ENCODE measurements around the gene SDCCAG8. TPM values are rescaled to one million over a fixed set of nuclear protein-coding genes. Genes with fewer than 3 reads are reported as not detected.

SDCCAG8 gene
- total and polyA plus RNA-seq, 2 donors = 35.6 to 44.2 TPM

DNA sequence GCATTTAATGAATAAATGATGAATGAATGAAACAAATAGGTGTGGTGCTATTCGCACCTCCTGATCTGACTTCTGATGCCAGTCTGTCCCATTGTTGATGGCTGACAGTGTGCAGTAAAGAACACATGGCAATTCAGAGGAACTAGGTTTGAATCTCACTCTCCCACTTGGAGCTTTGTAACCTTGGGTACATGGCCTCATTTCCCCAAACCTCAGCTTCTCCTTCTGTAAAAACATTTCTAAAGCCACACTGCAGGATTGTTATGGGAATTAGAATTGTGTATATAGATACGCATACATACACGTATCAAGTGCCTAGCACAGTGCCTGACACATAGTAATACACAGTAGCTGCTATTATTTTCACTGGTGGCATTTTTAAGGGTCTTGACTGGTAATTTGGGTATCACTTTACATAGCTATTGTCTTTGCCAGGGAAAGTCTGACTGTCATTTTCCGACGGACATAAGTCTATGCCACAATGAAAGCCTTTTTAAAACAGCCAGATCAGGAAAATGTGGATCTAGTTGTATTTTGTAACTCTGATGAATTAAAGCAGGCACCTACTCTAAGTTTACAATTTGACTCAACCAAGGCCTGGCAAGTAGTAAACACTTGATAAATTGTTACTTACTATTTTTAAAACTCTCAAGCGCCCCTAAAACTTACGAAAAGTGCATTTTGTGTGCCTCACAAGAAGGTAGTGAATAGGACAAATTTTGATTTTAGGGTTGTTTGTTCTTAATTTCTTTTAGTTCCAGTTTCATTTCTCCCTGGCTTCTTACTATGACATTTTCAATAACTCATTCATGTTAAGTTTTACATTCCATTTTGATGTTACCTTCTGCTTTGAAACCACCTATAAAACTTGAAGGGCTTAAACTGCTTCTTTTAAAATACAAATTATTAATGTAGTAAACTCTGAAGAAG, 164.4 kb downstream of the SDCCAG8 start:
- Histone ChIP-seq H3K36me3 (ENCODE audit: control insufficient read depth in 2 of 2, insufficient read depth in 2 of 2, low read length in 1 of 2) (peaks cover 0 to 4% of the 10 kb centered on the region in 2 donors), H3K27me3 (ENCODE audit: control insufficient read depth in 2 of 2, insufficient read depth in 1 of 2, low read length in 1 of 2) (no peaks in the 10 kb centered on the region), H3K4me1 (ENCODE audit: control insufficient read depth in 2 of 2, insufficient read depth in 2 of 2, low read length in 2 of 2) (peaks cover 27 to 34% of the 10 kb centered on the region in 2 donors), H3K4me3 (ENCODE audit: low read length in 2 of 2) (no peak overlapping the region), H3K9me3 (ENCODE audit: control insufficient read depth in 2 of 2, insufficient read depth in 1 of 2, low read length in 1 of 2) (no peaks in the 10 kb centered on the region), H3K27ac (ENCODE audit: low read depth in 1 of 2, low read length in 1 of 2) (peak overlapping the region in 1 of 2 donors; percentile 23)
- DNase-seq (ENCODE audit: low read depth in 6 of 9, low spot score in 9 of 9) = no peak
- 95% methylated on average over 7 of the region's 7 CpGs for WGBS

DNA sequence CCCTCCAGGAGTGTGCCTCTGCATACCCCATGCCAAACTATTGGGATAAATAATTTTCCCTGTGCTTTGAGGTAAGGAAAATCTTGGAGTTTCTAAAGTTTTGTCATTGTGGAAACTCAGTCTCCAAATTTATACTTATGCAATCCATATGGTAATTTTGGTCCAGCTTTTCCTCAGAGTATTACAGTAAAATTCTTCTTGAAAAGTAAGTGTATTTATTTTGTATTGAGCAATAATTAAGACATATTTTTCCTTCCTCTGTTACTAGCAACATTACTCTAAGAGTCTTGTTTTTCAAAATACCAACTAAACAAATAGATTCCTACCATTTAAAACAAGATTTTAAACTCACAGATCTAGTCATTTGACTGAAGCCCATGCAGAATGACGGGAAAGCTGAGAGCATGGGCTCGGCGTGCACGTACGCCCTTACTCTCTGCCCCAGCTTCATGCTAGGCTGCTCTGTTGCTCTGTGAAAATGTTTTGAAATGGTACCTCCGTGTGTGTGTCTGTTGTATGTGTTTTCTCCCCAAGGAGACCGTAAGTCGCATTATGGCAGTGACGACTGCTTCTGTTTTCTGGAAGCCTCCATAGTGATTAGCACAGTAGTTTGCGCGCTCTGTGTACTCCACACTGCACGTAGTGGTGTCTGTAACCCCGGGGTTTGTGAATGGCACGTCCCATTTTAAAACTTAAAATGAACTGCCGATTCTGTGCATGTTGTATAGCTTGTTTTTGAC, 165.3 kb downstream of the SDCCAG8 start:
- peaks cover 18 to 25% of the 10 kb centered on the region in 2 donors for H3K4me1 ChIP-seq (ENCODE audit: control insufficient read depth in 2 of 2, insufficient read depth in 2 of 2, low read length in 2 of 2)
- H3K4me3 ChIP-seq (ENCODE audit: low read length in 2 of 2) = peak overlapping the region; percentile 19 to 31
- 69% methylated on average over 15 of the region's 15 CpGs for WGBS
- H3K27me3 ChIP-seq (ENCODE audit: control insufficient read depth in 2 of 2, insufficient read depth in 1 of 2, low read length in 1 of 2) = no peaks in the 10 kb centered on the region
- peak in 1 of 9 donors; percentile 14 for DNase-seq (ENCODE audit: low read depth in 6 of 9, low spot score in 9 of 9)
- H3K9me3 ChIP-seq (ENCODE audit: control insufficient read depth in 2 of 2, insufficient read depth in 1 of 2, low read length in 1 of 2) = no peaks in the 10 kb centered on the region
- peaks cover 0 to 4% of the 10 kb centered on the region in 2 donors for H3K36me3 ChIP-seq (ENCODE audit: control insufficient read depth in 2 of 2, insufficient read depth in 2 of 2, low read length in 1 of 2)
- H3K27ac ChIP-seq (ENCODE audit: low read depth in 1 of 2, low read length in 1 of 2) = peak overlapping the region; percentile 25 to 44

DNA sequence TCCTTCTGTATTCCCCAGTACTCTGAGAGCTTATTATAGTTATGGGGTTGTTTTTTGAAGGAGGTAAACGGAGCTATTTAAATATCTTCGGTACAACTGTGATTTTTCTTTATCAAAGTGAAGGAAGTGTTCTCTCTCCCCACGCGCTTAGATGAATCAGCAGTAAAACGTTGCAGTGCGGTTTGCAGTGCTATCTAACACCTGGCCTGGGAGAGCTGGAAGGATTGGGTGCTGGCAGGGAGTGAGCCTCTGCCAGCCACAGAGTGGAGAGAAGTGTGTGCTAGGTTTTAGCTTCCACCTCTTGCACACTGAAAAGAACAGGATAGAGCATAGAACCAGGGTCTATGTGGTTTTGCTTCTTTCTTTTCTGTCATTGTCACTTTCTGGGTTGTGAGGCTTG, 165.9 kb downstream of the SDCCAG8 start:
- peak; percentile 66 to 95 (median 86) for DNase-seq (ENCODE audit: low read depth in 6 of 9, low spot score in 9 of 9)

GRCh38 chr1:243422362-243422761, 166.5 kb downstream of the SDCCAG8 start:
- no peak overlapping the region for H3K27ac ChIP-seq (ENCODE audit: low read depth in 1 of 2, low read length in 1 of 2)
- no peak overlapping the region for H3K4me3 ChIP-seq (ENCODE audit: low read length in 2 of 2)
- WGBS = 46% methylated on average over 2 of the region's 2 CpGs
- no peaks in the 10 kb centered on the region for H3K9me3 ChIP-seq (ENCODE audit: control insufficient read depth in 2 of 2, insufficient read depth in 1 of 2, low read length in 1 of 2)
- H3K36me3 ChIP-seq (ENCODE audit: control insufficient read depth in 2 of 2, insufficient read depth in 2 of 2, low read length in 1 of 2) = peaks cover 0 to 6% of the 10 kb centered on the region in 2 donors
- no peak for DNase-seq (ENCODE audit: low read depth in 6 of 9, low spot score in 9 of 9)
- no peaks in the 10 kb centered on the region for H3K27me3 ChIP-seq (ENCODE audit: control insufficient read depth in 2 of 2, insufficient read depth in 1 of 2, low read length in 1 of 2)
- H3K4me1 ChIP-seq (ENCODE audit: control insufficient read depth in 2 of 2, insufficient read depth in 2 of 2, low read length in 2 of 2) = peaks cover 12 to 19% of the 10 kb centered on the region in 2 donors

More for the DNA sequence above, 165.9 kb downstream of the SDCCAG8 start:
- H3K4me3 ChIP-seq (ENCODE audit: low read length in 2 of 2) = peak overlapping the region; percentile 19 to 31
- H3K27ac ChIP-seq (ENCODE audit: low read depth in 1 of 2, low read length in 1 of 2) = peak overlapping the region; percentile 25 to 44
- 2% methylated on average over 6 of the region's 6 CpGs for WGBS
- H3K36me3 ChIP-seq (ENCODE audit: control insufficient read depth in 2 of 2, insufficient read depth in 2 of 2, low read length in 1 of 2) = peaks cover 0 to 4% of the 10 kb centered on the region in 2 donors
- H3K27me3 ChIP-seq (ENCODE audit: control insufficient read depth in 2 of 2, insufficient read depth in 1 of 2, low read length in 1 of 2) = no peaks in the 10 kb centered on the region
- H3K9me3 ChIP-seq (ENCODE audit: control insufficient read depth in 2 of 2, insufficient read depth in 1 of 2, low read length in 1 of 2) = no peaks in the 10 kb centered on the region
- H3K4me1 ChIP-seq (ENCODE audit: control insufficient read depth in 2 of 2, insufficient read depth in 2 of 2, low read length in 2 of 2) = peaks cover 15 to 21% of the 10 kb centered on the region in 2 donors

GRCh38 chr1:243428084-243428483, 172.2 kb downstream of the SDCCAG8 start:
- no peak for DNase-seq (ENCODE audit: low read depth in 6 of 9, low spot score in 9 of 9)
- no peaks in the 10 kb centered on the region for H3K27me3 ChIP-seq (ENCODE audit: control insufficient read depth in 2 of 2, insufficient read depth in 1 of 2, low read length in 1 of 2)
- 99% methylated on average over 3 of the region's 3 CpGs for WGBS
- no peaks in the 10 kb centered on the region for H3K9me3 ChIP-seq (ENCODE audit: control insufficient read depth in 2 of 2, insufficient read depth in 1 of 2, low read length in 1 of 2)
- peaks cover 0 to 11% of the 10 kb centered on the region in 2 donors for H3K36me3 ChIP-seq (ENCODE audit: control insufficient read depth in 2 of 2, insufficient read depth in 2 of 2, low read length in 1 of 2)
- no peak overlapping the region for H3K27ac ChIP-seq (ENCODE audit: low read depth in 1 of 2, low read length in 1 of 2)
- no peaks in the 10 kb centered on the region for H3K4me1 ChIP-seq (ENCODE audit: control insufficient read depth in 2 of 2, insufficient read depth in 2 of 2, low read length in 2 of 2)
- H3K4me3 ChIP-seq (ENCODE audit: low read length in 2 of 2) = no peak overlapping the region

DNA sequence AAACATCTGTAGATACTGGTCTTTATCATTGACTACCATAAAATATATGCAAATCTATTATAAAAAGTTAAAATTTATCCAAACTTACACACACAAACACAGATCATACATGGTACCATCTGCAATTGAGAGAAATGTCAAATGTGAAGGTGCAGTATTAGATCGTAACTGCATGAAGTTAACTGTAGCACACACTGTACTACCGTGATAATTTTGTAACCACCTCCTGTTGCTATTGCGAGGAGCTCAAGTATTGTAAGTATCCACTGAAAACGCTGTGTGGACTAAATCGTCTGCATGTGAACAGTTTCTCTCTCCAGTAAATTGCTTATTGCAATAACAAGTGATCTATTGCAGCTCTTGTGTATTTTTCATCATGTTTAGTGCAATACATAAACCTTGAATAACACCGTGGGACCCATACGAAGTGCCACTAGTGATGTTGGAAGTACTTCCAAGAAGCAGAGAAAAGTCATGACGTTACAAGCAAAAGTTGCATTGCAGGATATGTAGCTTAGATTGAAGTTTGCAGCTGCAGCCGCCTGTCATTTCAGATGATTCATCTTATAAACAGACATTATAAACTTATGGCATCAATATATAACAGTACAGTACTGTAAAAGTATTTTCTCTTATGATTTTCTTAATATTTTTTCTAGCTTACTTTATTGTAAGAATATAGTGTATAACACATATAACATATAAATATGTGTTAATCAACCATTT, 172.9 kb downstream of the SDCCAG8 start:
- no peak overlapping the region for H3K4me3 ChIP-seq (ENCODE audit: low read length in 2 of 2)
- peaks cover 4 to 11% of the 10 kb centered on the region in 2 donors for H3K36me3 ChIP-seq (ENCODE audit: control insufficient read depth in 2 of 2, insufficient read depth in 2 of 2, low read length in 1 of 2)
- no peaks in the 10 kb centered on the region for H3K4me1 ChIP-seq (ENCODE audit: control insufficient read depth in 2 of 2, insufficient read depth in 2 of 2, low read length in 2 of 2)
- no peaks in the 10 kb centered on the region for H3K9me3 ChIP-seq (ENCODE audit: control insufficient read depth in 2 of 2, insufficient read depth in 1 of 2, low read length in 1 of 2)
- WGBS = 97% methylated on average over 9 of the region's 9 CpGs
- DNase-seq (ENCODE audit: low read depth in 6 of 9, low spot score in 9 of 9) = no peak
- H3K27me3 ChIP-seq (ENCODE audit: control insufficient read depth in 2 of 2, insufficient read depth in 1 of 2, low read length in 1 of 2) = no peaks in the 10 kb centered on the region
- H3K27ac ChIP-seq (ENCODE audit: low read depth in 1 of 2, low read length in 1 of 2) = no peak overlapping the region

DNA sequence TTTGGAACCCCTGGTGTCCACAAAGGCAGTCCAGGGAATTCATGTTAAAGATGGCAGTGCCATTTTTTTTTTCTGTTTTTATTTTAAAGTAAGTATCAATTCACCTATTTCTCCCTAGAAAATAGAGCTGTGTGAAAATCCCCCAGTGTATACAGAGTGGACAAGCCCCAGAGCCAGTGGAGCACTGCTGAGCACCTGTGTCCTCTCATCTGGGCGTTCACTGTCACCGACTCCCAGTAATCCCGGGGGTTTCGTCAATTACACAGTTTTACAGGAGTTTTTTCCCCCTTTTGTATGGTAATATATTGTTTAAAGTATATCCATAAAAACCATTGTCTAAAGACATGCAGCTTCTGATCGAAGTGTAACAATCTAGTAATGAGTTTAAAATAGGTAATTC, 175.8 kb downstream of the SDCCAG8 start:
- no peak overlapping the region for H3K4me3 ChIP-seq (ENCODE audit: low read length in 2 of 2)
- no peaks in the 10 kb centered on the region for H3K9me3 ChIP-seq (ENCODE audit: control insufficient read depth in 2 of 2, insufficient read depth in 1 of 2, low read length in 1 of 2)
- no peak for DNase-seq (ENCODE audit: low read depth in 6 of 9, low spot score in 9 of 9)
- no peak overlapping the region for H3K27ac ChIP-seq (ENCODE audit: low read depth in 1 of 2, low read length in 1 of 2)
- no peaks in the 10 kb centered on the region for H3K27me3 ChIP-seq (ENCODE audit: control insufficient read depth in 2 of 2, insufficient read depth in 1 of 2, low read length in 1 of 2)
- WGBS = 98% methylated on average over 5 of the region's 5 CpGs
- no peaks in the 10 kb centered on the region for H3K4me1 ChIP-seq (ENCODE audit: control insufficient read depth in 2 of 2, insufficient read depth in 2 of 2, low read length in 2 of 2)
- H3K36me3 ChIP-seq (ENCODE audit: control insufficient read depth in 2 of 2, insufficient read depth in 2 of 2, low read length in 1 of 2) = peaks cover 4 to 11% of the 10 kb centered on the region in 2 donors

DNA sequence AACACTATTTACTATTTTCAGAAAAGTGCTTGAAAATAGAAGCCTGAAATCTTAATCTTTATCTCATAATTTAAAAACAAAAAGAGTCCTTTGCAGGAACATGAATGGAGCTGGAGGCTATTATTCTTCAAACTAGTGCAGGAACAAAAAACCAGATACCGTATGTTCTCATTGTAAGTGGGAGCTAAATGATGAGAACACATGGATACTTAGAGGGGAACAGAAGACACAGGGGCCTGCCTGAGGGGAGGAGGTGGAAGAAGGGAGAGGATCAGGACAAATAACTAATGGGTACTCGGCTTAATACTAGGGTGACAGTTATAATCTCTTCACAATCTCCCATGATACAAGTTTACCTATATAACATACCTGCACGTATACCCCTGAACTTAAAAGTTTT, 176.3 kb downstream of the SDCCAG8 start:
- 99% methylated on average over 3 of the region's 3 CpGs for WGBS
- no peak for DNase-seq (ENCODE audit: low read depth in 6 of 9, low spot score in 9 of 9)
- Histone ChIP-seq H3K36me3 (ENCODE audit: control insufficient read depth in 2 of 2, insufficient read depth in 2 of 2, low read length in 1 of 2) (peaks cover 4 to 11% of the 10 kb centered on the region in 2 donors), H3K9me3 (ENCODE audit: control insufficient read depth in 2 of 2, insufficient read depth in 1 of 2, low read length in 1 of 2) (no peaks in the 10 kb centered on the region), H3K27me3 (ENCODE audit: control insufficient read depth in 2 of 2, insufficient read depth in 1 of 2, low read length in 1 of 2) (no peaks in the 10 kb centered on the region), H3K4me3 (ENCODE audit: low read length in 2 of 2) (no peak overlapping the region), H3K27ac (ENCODE audit: low read depth in 1 of 2, low read length in 1 of 2) (no peak overlapping the region), H3K4me1 (ENCODE audit: control insufficient read depth in 2 of 2, insufficient read depth in 2 of 2, low read length in 2 of 2) (no peaks in the 10 kb centered on the region)
